CD4-positive, alpha-beta T cell treated with Interleukin-10 for 1 hour (primary cell): ENCODE measurements around the gene TAB3.

ENCODE experiments used
- DNase-seq: peaks from one replicate; pipeline ENCODE4 v3.0.0-alpha.2; 2020

TAB3 gene

DNA sequence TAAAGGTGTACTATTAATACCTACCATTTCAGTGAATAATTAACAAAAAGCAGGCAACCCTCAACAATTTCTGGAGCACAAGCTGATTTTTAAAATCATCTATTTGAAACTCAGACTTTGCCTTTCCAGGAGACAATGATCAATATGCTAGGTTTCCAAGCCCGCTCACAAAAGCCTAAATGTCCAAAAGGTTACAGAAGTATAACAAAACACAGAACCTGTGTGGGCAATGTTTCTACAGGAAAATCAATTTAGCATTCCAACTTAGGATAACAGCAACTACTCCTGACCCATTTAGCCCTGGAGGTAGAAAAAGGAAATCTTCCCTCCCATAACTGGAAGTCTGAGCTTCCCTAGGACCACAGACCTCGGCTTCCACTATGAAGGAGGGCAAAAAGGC is 3.9 kb downstream of the TAB3 start:
- DNase-seq: no peak

DNA sequence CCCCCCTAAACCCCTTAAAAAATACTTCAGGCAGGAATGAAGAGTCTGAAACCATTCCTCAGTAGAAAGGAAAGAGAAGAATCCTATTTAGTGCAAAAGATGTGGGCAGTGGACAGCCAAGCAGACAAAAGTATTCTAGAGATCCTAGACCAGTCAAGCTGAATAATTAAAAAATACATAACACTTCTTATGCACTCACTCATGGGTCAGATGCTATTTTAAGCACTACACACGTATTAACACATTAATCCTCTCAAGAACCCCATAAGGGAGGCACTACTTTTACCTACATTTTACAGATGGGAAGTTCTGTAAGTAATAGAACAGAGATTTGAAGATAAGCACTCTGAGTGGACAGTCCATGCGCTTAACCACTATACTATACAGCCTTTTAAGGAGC is 5.9 kb downstream of the TAB3 start:
- DNase-seq: no peak

DNA sequence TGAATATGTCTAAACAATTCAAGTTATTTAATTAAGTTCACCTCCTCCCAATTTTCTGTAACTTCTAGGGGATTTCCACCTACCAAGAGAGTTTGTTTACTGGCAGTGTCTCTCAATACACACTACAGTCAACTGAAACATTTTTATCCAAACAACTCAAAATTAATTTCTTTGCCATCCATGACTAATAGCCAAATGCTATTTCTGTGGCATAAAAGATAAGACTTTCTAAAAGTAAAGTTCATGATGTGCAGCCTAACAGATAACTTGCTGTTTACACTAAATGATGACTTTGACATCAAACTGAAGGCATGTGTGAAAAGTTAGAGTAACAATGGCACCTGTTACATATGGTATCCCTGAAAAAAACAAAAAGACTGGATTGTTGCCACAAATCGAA is 7.3 kb downstream of the TAB3 start:
- no peak for DNase-seq

DNA sequence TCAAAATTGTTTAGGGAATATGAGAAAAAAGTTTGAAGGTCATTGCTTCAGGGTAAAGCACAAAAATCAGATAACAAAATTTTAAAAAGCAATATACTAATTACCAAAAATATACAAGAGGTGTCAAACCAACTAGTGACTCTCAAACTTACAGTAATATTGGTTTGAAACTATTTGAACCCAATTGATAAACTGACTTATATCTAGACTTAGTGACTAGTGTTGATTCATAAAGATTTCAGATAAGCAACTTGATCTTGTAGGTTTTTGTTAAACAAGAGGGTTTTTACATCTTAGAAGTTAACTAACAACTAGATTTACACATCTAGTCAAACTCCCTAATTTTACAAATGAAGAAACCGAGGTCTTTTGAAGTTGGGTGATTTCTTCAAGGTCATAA is 7.7 kb downstream of the TAB3 start:
- no peak for DNase-seq

DNA sequence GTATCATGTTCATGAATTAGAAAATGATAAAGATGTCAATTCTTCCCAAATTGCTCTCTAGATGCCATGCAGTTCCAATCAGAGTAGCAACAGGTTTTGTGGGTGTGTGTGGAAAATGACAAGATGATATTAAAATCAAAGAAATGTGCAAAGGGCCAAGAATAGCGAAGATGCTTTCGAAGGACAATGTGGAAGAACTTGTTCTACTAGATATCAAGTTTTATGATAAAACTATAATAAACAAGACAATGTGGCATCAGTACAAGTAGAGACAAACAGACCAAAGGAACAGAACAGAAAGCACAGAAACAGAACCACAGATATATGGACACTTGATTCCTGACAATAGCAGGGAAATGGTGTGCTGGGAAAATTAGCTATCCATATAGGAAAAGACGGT is 9.0 kb downstream of the TAB3 start:
- no peak for DNase-seq

DNA sequence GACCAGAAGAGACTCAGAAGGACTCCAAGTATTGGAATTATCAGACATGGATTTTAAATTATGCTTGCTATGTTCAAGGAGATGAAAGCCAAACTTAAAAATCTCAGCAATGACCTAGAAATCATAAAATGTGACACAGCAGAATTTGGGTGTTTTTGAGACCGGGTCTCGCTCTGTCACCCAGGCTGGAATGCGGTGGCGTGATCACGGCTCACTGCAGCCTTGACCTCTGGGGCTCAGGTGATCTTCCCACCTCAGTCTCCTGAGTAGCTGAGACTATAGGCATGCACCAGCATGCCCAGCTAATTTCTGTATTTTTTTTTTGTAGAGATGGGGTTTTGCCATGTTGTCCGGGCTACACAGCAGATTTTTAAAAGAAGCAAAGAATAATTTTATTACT is 12.7 kb downstream of the TAB3 start:
- no peak for DNase-seq

DNA sequence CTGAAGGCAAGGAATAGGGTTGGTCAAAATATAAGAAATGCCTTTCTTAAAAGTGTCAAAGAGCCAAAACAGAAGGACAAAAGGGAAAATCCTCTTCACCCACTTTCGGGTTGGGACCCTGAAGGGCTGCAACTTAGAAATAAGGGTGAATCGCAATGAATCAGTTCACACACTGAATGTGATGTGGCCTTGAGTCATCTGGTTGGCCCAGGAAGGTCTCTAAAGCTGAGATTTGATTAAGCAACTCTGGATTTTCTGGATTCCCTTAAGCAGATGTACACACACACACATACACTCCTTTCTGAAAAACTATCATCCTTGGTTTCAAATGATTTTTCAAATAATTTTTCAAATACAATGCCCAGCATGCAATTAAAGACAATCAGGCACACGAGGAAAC is 13.1 kb downstream of the TAB3 start:
- DNase-seq: no peak

DNA sequence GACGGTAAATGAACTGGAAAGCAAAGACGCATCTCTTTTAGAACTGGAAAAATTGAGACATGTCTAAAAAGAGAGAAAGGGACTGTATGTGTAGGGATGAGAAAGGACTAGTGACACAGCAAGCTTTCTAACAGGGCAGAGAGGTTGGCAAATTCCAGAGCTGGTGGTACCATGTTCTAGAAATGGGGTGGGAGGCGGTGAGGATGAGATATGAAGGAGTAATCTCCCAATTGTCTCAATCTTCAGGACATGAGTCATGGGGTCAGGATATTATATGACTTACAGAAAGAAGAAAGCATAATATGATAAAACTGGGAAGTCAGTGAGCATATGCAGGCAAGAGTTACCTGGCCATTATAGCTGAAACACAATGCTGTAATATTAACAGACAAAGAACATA is 14.2 kb downstream of the TAB3 start:
- no peak for DNase-seq

DNA sequence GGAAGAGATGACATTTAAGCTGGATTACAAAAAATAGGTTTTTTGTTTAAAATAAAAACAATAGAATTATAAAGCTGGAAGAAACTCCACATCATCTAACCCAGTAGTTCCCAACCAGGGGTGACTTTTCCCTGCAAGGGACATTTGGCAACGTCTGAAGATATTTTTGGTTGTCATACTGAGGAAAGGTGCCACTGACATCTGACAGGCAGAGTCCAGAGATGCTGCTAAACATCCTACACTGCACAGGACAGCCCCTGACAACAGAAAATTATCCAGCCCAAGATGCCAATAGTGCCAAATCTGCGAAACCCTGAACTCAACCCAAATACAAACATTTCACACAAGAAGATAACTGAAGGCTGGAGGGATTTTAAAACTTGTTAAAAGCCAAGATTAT is 18.5 kb downstream of the TAB3 start:
- DNase-seq: no peak

DNA sequence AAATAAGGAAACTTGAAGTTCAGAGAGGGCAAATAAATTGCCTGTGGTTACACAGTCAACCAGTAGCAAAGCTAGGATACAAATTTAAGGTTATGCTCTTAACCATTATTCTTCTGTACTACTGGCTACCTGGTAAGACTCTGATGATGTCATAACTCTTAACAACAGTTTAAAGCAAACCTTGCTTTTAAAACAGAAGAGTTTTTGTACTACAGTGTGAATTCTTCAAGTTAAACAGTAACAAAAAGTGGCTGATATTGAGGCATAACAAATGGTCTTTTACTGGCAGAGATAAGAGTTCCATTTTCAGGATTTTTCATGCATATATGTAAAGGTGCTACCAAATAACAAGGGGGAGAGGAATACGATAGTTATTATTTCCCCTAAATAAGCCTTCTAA is 23.4 kb downstream of the TAB3 start:
- no peak for DNase-seq

DNA sequence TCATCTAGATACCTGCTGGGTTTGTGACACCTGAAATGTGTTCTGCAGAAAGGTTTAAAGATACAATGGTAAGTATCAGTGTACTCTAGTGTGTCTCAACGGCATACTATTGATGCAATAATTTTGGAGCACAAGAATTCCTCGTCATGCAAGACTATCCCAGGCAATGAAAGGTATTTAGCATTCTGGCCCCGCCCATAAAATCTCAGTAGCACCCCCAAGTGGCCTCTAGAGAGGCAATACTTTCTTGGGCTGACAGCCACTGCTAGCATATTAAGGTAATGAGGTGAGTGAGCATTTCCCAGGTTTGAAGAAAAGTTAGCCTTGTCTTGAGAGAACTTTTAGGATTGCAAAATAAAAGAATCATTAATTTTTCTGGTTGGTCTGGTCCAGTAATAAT is 24.0 kb downstream of the TAB3 start:
- peak; percentile 19 for DNase-seq

DNA sequence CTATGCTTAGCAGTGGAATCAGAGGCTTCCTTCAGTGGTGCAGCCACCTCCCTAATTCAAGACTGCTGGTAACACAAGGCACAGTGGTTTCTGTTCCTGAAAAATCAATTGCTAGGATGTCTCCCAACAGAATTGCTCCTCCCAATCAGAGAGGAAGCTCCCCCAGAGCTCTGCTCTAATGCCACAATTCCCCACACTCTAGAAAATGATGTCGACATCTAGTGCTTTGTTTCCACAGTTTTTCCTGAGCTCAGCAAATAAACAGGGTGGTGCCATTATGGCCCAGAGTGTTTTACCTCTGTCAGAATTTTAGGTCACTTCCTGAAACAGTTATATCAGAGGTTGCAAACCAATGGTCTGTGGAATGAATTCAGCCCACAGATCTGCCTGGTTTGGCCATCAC is 24.7 kb downstream of the TAB3 start:
- DNase-seq: no peak

DNA sequence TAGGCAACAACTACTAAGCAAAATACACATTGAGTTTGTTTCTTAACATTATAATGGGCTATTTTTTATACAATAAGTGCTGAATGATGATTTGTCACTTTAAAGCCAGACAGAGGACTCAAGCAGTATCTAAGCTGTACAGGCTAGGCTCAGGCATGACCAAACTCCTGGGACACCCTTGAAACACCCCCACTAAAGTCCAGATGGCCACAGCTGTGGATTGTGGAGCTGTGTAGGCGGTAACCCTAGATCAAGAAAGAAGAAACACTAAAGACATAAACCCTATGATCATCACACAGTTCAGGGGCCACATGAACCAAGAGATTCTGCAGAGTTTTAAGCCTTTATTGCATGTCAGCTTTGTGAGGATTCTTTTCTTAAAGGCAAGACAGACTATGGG is 25.1 kb downstream of the TAB3 start:
- no peak for DNase-seq

DNA sequence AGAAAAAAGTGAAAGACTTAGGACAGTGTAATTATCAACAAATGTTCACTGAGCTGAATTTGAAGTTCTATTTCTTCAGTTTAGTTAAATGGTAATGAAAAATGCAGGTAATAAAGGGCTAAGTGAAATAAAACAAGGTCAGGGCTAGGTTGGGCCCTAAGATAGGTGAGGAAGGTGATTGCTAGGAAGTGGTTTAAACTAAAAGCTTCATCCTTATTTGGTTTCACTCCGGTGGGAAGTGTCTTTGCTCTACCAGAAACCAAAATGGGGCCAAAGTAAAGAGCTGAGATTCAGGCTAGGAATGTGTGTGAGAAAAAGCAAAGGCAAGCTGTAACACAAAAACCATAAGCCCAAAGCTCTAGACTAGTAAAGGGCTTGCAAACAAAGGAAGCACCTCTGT is 31.0 kb downstream of the TAB3 start:
- DNase-seq: no peak

DNA sequence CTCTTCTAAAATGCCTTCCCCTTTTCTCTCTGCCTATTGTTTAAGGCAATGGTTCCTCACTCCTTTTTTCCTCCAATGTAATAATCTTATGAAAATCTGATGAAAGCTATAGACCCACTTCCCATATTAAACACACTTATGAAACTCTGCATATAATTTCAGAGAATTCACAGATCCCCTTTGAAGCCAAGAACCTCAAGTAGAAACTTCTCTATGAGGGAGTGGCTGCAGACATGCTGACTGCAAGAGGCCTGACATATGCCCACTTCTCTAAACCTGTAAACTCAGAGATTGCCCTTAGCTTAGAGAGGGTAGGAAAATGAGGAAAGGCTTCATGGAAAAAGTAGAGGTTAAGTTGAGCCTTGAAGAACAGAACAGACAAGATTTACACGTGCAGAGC is 37.6 kb downstream of the TAB3 start:
- DNase-seq: no peak

DNA sequence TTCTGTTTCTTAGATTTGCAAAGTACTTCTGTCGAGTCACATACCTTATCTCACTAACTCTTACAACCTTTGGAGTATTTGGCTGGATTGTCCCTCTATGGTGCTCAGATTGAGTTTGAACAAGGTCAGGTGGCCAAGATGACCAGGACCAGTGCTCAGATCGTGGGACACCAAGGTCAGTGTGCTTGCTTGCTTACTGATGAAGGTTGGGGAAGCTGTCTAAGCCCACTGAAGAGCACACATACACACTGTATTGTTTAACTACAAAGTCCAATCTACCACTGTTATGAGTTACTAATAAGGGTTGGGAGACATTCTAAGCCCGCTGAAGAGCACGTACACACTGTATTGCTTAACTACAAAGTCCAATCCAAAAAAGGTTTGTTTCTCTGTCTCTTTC is 53.7 kb downstream of the TAB3 start:
- DNase-seq: no peak

DNA sequence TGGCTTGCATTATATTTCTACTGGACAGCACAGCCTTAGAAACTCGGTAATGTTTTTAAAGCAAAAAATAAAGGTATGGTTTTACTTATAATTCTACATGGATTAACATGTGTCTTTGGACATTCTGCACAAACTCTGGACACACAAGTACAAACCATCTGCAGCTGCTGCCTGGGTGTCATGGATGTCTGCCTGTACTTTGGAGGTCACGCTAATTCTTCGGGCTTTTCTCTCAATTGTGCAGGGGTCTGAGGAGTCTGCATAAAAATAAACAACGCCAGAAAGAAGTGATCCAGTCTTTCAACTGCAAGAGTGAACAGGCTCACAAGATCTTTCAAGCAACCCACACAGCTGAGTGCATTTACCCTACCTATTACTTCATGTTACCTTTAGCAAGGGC is 55.2 kb downstream of the TAB3 start:
- no peak for DNase-seq

DNA sequence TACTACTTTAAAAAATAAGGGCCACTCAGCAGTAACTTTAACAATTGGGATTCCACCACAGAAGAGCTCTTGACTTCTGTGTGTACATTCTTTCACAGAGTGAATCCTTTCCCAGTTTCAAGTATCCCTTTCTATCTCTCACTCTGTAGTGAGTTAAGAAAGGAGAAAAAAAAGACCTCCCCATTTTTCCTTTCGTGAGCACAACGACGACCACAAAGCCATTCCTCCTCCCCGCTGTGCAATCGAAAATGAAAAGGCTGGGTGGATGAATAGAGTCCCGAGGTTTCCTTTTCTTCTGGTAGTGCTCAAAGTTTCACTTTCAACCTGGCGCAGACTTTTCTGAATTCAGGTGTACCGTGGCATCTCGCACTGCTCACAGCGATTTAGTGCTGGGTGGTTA is 58.0 kb downstream of the TAB3 start:
- DNase-seq: peak; percentile 21

DNA sequence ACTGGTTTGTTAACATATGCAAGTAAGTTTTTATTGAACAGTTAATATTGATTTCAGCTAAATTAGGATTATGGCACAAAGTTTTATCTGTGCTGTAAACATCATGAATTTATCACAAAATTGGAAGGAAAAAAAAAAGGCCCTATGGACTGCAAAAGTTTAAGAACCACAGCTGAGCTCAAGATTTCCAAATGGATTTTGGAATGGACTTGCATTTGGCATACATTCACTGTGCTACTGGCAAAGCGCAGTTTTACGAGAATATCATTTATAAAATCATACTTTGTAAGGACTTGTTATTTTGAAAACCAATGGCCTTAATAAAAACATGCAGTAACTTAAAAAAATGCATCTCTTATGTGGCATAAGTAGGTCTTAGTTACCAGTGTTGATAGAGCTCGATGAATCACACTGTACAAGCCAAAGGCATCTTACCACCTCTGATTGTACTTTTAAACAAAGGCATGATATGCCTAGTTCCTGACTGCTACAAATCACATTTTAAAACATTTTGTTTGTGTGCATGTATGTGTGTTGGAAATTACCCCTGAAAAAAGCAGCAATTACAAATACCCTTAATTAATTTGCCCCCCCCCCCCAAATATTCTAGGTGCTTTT is 58.6 kb downstream of the TAB3 start:
- no peak for DNase-seq

DNA sequence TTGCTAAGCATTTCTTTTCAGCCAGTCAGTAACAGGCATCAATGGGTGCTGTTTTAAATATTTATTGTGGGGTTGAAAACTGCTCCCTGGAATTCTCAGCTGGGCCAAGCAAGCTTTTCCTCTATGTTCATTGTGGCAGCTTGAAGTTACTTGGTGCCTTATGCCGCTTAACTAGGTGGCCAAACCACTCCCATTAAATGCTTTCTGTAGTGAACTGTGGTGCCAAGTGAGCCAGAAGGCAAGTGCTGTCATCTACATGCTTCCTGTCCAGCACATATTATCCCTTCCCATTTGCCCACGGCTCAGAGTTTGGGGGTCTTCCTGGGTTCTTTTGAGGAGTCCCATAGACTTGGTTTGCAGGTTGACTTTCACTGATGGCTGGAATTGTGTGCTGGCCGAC is 64.8 kb downstream of the TAB3 start:
- DNase-seq: no peak

DNA sequence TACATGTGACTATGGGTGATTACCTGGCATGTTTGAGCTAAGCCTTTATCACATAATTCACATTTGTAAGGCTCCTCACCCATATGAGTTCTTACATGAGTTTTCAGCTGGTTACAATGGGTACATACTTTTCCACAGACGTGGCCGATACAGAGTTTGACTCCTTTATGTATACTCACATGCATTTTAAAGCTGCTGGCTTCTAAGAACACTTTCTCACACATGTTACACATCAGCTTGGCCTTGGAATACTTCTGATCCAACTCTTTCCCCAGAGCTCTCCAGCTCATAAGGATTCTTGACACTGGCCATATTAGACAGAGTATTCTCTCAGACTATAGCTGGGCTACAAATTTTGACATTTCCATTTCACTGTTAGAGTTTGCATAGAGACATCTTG is 66.3 kb downstream of the TAB3 start:
- no peak for DNase-seq

DNA sequence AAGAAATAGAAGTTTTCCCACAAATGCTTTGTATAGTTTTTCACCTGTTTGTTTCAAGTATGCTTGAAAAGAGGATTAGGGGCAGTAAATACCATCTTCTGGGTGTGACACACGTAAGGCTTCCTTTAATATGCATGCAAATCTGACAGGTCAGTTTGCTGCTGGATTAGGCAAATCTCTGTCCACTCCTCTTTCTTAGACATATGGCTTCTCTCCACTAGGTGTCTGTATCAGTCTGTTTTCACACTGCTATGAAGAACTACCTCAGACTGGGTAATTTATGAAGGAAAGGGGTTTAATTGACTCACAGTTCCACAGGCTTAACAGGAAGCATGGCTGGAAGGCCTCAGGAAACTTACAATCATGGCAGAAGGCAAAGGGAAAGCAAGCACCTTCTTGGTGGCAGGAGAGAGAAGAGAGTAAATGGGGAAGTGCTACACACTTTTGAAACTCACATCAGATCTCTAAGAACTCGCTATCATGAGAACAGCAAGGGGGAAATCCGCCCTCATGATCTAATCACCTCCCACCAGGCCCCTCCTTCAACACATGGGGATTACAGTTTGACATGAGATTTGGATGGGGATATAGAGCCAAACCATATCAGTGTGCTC is 66.9 kb downstream of the TAB3 start:
- DNase-seq: no peak

DNA sequence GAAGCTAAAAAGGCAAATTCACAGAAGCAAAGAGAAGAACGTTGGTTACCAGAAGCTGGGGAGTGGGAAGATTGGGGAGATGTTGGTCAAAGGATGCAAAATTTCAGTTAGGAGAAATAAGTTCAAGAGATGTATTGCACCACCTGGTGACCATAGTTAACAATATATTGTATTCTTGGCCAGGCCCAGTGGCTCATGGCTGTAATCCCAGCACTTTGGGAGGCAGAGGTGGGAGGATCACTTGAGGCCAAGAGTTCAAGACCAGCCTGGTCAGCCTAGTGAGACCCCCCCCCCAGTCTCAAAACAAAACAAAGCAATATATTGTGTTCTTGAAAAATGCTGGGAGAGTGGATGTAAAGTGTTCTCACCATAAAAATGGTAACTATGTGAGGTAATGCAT is 67.9 kb downstream of the TAB3 start:
- DNase-seq: no peak

DNA sequence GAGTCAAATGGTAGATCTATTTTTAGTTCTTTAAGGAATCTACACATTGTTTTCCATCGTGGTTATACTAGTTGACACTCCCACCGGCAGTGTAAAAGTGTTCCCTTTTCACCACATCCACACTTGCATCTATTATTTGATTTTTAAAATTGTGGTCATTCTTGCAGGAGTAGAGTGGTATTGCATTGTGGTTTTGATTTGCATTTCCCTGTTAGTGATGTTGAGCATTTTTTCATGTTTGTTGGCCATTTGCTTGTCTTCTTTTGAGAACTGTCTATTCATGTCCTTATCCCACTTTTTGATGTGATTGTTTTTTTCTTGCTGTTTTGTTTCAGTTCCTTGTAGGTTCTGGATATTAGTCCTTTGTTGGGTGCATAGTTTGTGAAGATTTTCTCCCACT is 70.0 kb downstream of the TAB3 start:
- no peak for DNase-seq

DNA sequence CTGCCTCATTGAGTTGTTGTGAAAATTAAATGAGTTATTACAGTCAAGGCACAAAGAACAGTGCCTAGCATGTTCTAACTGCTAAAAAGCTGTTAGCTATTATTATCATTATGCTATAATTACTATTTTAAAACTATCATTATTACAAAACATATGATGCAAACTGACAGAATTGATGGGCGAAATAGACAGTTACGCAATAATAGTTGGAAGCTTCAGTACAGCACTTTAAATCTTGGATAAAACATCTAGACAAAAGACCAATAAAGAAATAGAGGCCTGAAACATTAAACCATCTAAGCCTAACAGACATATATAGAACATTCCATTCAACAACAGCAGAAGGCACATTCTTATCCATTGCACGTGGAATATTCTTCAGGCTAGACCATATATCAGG is 73.0 kb downstream of the TAB3 start:
- no peak for DNase-seq

DNA sequence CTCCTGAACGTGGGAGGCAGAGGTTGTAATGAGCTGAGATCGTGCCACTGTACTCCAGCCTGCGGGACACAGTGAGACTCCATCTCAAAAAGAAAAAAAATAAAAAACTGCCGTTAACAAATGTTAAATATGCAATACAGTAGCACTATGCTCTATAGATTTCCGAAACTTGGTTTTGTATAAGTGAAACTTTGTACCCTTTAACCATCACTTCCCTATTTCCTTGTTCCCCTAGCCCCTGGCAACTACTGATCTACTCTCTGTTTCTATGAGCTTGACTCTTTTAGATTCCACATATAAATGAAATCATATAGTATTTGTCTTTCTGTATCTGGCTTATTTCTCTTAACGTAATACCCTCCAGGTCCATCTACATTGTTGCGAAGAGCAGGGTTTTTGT is 74.1 kb downstream of the TAB3 start:
- no peak for DNase-seq
